Measurements from ENCODE around the gene STPG3.

STPG3 gene

DNA sequence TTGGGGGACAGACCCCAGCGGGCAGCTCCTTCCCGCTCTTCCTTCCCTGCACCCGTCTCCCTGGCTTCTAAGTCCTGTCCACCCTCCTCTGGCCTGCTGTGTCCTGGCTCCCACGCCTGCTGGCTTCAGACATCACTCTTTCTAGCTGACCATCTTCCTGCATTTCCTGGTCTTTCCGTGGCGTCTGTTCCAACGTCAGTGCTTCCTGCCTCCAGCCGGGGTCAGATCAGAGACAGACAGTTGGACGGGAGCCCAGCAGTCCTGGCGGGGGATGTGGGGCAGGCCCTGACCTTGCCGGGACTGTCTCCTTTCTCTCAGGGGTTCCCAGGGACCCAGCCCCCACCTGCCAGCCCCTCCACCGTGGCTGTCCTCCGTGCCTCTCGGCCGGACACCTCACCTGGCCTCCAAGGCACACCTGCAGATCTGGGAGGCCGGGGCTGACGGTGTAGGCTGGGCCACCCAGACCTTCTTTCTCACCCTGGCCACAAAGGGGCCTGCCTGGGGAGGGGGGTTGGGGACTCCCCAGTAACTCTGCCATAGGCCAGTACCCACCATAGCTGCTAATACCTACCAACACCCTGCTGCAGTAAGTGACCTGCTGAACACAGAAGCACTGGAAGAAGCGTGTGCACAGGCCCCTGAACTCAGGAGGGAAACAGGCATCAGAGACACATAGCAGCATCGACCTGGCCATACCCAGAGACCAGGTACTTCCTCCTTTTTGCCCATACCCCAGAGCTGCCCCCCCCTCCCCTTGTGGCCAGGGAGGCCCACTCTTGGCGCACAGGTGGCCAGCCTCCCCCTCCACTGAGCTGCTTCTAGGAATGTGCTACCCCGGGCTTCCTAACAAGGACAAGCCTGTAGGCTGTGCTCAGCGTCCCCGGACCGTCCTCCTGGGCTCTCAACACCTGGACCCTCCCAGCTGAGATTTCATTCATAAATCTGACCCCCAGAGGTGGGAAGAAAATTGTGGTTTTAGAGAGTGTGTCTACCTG lies 45.9 kb downstream of the STPG3 start:
- CTCF ChIA-PET, result interaction anchor here (0.7 to 1.5 kb wide), 12 partner anchors 9 to 229 kb away, joined by 3 to 7 read pairs (median 4); no protein-coding TSS in a partner anchor
- POLR2A ChIA-PET, result no interaction called here
- TF ChIP-seq, protein P1, sequence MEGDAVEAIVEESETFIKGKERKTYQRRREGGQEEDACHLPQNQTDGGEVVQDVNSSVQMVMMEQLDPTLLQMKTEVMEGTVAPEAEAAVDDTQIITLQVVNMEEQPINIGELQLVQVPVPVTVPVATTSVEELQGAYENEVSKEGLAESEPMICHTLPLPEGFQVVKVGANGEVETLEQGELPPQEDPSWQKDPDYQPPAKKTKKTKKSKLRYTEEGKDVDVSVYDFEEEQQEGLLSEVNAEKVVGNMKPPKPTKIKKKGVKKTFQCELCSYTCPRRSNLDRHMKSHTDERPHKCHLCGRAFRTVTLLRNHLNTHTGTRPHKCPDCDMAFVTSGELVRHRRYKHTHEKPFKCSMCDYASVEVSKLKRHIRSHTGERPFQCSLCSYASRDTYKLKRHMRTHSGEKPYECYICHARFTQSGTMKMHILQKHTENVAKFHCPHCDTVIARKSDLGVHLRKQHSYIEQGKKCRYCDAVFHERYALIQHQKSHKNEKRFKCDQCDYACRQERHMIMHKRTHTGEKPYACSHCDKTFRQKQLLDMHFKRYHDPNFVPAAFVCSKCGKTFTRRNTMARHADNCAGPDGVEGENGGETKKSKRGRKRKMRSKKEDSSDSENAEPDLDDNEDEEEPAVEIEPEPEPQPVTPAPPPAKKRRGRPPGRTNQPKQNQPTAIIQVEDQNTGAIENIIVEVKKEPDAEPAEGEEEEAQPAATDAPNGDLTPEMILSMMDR (IDR thresholded peaks at IDR 0.05; ENCODE audit: insufficient read depth, low read length, missing control alignments), result no peak
- DNase-seq (ENCODE audit: low read depth, low spot score), result no peak
- H3K4me3 ChIP-seq (ENCODE audit: low read depth, low read length), result no peak overlapping the region

DNA sequence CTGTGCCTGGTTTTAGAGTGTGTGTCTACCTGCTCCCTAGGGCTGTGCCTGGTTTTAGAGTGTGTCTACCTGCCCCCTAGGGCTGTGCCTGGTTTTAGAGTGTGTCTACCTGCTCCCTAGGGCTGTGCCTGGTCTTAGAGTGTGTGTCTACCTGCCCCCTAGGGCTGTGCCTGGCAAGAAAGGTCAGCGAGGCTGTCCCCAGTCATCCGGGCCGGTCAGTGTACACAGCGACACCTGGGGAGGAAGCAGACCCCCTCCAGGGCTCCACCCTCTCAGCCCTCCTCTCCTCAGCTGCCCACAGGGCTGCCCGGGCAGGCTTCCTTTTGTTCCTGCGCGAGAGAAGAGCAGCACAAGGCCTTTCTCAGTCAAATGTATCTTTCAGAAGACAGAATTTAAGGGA lies 46.9 kb downstream of the STPG3 start:
- POLR2A ChIA-PET, result no interaction called here
- no peak for DNase-seq (ENCODE audit: low read depth, low spot score)
- no peak overlapping the region for H3K4me3 ChIP-seq (ENCODE audit: low read depth, low read length)
- CTCF ChIA-PET, result interaction anchor here (1.3 kb wide), 1 partner anchor 148 kb away, joined by 3 read pairs; no protein-coding TSS in a partner anchor
- TF ChIP-seq, protein P1 (IDR thresholded peaks at IDR 0.05; ENCODE audit: insufficient read depth, low read length, missing control alignments), result no peak

DNA sequence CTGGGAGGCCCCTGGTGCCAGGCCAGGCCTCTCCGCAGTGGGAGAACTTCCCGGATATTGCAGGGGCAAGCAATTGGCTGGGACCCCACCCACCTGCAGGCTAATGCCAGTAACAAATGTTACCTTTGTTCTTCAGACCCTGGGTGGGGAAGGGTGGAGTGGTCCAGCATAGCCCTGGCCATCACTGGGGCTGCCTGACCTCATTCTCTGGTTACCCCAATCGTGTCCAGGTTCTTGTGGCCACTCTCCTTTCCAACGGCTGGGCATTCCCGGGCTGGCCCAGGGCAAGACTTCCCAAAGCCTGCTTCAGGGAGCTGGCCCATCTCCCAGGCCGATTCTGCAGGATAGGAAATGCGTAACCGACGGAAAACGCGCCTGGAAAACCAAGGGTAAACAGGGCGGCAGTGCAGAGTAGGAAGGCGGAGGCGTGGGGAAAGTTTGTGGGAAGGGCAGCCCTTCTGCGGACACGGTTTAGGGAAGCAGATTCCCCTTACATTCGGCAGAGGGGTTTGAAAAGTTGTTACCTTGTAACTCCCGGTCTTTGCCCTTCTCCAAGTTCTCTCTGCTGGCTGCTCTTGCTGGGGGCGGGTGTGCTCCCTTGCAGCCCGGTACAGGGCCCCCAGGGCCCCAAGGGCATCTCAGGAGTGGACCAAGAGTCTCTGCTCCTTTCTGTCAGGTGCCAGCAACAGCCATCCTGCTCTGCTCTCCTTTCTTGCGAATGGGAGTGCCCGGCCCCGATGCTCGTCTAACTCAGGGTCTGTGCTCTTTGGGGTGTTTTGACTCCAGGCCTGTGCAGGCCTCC lies 47.5 kb downstream of the STPG3 start:
- CTCF ChIA-PET, result interaction anchor here (1.1 to 1.3 kb wide), 2 partner anchors 147 to 229 kb away, joined by 3 read pairs; no protein-coding TSS in a partner anchor

DNA sequence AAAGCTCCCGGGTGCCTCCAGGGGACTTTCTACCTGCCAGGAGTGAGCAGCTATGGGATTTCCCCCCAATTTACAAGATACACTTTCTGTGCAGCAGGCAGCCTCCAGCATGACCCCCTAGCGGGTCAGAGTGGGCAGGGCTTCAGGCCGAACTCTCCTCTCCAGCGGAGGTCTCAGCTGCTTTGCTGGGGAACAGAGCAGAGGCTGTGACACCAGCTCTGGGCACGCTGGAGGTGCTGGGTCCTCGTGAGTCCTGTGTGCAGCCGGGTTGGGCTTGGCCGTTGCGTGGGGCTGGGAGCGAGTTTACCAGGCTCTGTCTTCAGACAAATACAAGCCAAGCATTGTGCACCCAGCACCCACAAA lies 48.1 kb downstream of the STPG3 start:
- H3K4me3 ChIP-seq (ENCODE audit: low read depth, low read length), result no peak overlapping the region
- DNase-seq (ENCODE audit: low read depth, low spot score), result no peak
- TF ChIP-seq, protein P1 (IDR thresholded peaks at IDR 0.05; ENCODE audit: insufficient read depth, low read length, missing control alignments), result no peak
- CTCF ChIA-PET, result interaction anchor here (1.1 kb wide), 1 partner anchor 228 kb away, joined by 3 read pairs; no protein-coding TSS in a partner anchor
- POLR2A ChIA-PET, result no interaction called here

More for the DNA sequence above, 47.5 kb downstream of the STPG3 start:
- TF ChIP-seq, protein P1 (IDR thresholded peaks at IDR 0.05; ENCODE audit: insufficient read depth, low read length, missing control alignments), result no peak
- POLR2A ChIA-PET, result no interaction called here
- no peak overlapping the region for H3K4me3 ChIP-seq (ENCODE audit: low read depth, low read length)
- DNase-seq (ENCODE audit: low read depth, low spot score), result no peak

DNA sequence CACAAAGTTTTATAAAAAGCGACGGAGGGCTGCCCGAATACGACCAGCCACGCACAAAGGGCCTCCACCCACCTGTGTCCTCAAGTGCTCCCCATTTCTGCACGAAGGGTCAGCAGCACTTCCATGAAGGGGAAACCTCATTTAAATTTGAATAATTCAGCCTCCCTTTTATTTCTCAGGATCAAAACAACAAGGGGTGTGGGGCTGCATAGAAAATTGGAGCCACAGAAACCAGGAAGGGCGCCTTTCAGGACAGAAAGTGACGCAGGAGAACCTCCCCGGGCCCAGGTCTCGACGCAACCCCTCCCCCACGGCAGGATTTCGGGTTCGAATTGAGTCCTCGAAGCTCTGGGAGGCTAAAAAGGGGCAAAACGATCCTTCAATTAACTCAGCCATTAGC lies 48.9 kb downstream of the STPG3 start:
- ChIA-PET CTCF (no interaction called here), POLR2A (no interaction called here)
- TF ChIP-seq, protein P1 (IDR thresholded peaks at IDR 0.05; ENCODE audit: insufficient read depth, low read length, missing control alignments), result no peak
- DNase-seq (ENCODE audit: low read depth, low spot score), result no peak
- no peak overlapping the region for H3K4me3 ChIP-seq (ENCODE audit: low read depth, low read length)
